Epithelial cell of proximal tubule (primary cell): ENCODE results near the gene TLE5. TPM values are rescaled to one million over a fixed set of nuclear protein-coding genes. Genes with fewer than 3 reads are reported as not detected.

Source experiments
- DNase-seq: peaks from one replicate; pipeline ENCODE4 v3.0.0-alpha.2; 2011; ENCODE audit warnings: low read depth
- H3K4me3 ChIP-seq: 2 replicates; pipeline ENCODE4 v1.5.1; 2011; ENCODE audit warnings: low read depth, mild to moderate bottlenecking, low read length
- total RNA-seq: library from RNA; depleted of rRNA; stranded (reverse); fragments of >200 nt; gene quantifications from 2 replicates; pipeline ENCODE4 v1.2.3, GENCODE V29; 2015
- TF ChIP-seq, protein P1 (sequence below): conservative IDR thresholded peaks from 2 replicates; pipeline ENCODE4 v1.5.1; 2012; ENCODE audit warnings: low read depth, mild to moderate bottlenecking, low read length

TLE5 gene
- total RNA-seq, 1 donor from 2014 or later = 238 TPM

DNA sequence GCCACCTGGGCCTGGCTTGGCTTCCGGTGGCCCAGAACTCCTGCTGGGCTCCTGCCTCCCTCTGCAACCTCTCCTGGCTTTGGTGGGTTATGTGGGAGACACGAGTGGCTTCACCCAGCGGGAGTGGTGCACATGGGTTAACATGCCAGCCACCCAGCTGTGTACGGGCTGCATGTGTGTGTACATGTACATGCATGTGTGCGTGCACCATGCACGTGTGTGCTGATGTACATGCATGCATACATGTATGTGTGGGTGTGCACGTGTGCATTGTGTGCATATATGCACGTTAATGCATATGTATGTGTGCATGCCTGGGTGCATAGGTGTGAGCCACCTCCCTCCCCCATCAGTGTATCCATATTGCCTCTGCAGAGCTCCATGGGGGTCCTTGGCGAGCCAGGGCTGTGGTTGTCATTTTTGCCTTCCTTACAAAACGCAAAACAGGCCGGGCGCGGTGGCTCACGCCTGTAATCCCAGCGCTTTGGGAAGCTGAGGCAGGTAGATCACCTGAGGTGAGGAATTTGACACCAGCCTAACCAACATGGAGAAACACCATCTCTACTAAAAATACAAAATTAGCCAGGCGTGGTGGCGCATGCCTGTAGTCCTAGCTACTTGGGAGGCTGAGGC is 44.3 kb upstream of the TLE5 start:
- no peak overlapping the region for H3K4me3 ChIP-seq
- TF ChIP-seq, protein P1, sequence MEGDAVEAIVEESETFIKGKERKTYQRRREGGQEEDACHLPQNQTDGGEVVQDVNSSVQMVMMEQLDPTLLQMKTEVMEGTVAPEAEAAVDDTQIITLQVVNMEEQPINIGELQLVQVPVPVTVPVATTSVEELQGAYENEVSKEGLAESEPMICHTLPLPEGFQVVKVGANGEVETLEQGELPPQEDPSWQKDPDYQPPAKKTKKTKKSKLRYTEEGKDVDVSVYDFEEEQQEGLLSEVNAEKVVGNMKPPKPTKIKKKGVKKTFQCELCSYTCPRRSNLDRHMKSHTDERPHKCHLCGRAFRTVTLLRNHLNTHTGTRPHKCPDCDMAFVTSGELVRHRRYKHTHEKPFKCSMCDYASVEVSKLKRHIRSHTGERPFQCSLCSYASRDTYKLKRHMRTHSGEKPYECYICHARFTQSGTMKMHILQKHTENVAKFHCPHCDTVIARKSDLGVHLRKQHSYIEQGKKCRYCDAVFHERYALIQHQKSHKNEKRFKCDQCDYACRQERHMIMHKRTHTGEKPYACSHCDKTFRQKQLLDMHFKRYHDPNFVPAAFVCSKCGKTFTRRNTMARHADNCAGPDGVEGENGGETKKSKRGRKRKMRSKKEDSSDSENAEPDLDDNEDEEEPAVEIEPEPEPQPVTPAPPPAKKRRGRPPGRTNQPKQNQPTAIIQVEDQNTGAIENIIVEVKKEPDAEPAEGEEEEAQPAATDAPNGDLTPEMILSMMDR = no peak

DNA sequence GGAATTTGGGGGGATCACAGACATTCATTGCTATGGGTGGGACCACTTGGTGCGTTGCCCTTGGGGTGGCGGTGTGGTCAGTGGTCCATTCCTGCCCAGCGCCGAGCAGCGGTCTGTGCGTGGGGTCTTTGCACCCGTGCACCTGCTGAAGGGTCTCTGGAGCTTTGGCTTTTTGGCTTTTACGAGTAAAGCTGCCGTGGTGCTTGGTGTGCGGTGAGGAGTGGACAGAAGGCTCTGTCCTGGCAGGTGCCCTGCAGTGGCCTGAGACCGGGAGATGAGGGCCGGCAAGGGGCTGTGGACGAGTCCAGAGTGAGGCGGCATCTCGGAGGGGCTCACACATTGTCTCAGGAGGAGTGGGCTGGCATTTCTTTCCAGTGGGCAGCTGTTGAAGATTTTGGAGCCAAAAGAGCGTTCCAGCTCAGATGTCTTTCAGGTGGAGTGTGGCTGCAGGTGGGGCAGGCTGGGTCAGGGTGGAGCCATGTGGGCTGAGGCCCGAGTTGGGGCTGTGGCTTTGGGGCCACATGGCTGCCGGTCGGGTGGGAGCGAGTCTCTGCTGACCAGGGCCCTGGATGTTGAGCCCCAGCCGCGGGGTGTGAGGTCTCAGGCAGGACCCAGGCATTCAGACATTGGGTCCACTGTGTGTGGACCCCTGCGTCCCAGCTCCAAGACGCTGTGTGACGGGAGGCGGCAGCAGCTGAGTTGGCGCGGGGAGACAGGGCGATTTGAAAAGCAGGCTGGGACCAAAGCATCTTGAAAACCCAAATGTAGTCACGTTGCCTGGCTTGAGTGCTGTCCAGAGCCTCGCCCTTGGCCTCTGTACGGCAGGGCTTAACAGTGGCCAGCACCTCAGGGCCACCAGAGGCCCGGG is 43.6 kb upstream of the TLE5 start:
- DNase-seq = no peak
- TF ChIP-seq, protein P1 = no peak
- no peak overlapping the region for H3K4me3 ChIP-seq

More for the DNA sequence above, 44.3 kb upstream of the TLE5 start:
- no peak for DNase-seq

DNA sequence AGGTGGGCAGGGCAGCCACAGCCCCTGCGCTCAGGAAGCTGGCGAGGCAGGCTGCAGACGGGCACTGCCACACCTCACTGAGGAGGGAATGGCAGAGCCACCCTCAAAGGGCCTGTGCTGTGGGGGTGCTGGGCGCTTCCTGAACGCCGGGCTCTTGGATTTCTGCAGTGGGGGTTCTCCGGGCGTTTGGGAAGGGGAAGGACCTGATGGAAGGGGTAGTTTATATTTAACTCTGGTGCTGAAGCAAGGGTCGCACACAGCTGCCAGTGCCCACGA is 42.4 kb upstream of the TLE5 start:
- H3K4me3 ChIP-seq = no peak overlapping the region
- TF ChIP-seq, protein P1 = no peak
- DNase-seq = no peak

DNA sequence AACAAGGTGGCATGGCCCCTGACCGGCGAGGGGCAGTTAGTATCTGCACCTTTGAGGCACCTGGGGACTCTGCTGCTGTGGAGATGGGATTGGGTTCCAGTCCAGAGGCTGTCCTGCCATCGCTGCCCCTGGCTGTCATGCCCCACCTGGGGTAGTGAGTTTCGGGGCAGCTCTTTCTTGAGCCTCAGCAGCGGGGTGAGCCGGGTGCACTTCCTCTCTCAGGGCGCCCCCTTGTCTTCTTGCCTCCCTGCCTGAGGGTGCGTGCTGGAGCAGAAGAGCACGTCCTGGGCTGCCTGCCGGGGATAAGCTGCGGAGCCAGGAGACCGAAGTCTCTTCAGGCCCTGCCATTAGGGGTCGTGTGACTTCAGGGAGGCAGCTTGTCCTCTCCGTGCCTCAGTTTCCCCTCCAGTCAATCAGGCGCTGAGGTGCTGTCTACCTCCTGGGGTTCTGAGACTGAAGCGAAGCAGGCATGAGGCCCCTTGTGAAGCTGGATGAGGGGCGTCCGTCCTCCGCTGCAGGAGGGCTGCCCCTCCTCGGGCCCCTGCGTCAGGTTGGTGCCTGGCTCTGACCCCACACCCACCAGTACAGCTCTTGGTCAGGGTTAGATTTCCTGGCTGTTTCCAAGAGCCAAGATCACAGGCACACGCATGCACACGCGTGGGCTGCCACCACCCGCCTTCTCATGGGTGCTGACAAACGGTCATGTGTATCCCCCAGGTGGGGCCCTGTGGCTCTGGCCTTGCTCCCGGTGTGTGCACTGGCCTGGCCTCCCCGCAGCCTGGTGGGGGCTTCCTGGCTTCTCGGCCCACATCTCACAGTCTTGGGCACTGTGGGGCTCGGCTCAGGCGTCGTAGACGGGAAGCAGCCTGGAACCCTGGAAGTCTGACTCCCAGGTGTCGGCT is 40.2 kb upstream of the TLE5 start:
- TF ChIP-seq, protein P1 = no peak
- no peak overlapping the region for H3K4me3 ChIP-seq
- DNase-seq = no peak

DNA sequence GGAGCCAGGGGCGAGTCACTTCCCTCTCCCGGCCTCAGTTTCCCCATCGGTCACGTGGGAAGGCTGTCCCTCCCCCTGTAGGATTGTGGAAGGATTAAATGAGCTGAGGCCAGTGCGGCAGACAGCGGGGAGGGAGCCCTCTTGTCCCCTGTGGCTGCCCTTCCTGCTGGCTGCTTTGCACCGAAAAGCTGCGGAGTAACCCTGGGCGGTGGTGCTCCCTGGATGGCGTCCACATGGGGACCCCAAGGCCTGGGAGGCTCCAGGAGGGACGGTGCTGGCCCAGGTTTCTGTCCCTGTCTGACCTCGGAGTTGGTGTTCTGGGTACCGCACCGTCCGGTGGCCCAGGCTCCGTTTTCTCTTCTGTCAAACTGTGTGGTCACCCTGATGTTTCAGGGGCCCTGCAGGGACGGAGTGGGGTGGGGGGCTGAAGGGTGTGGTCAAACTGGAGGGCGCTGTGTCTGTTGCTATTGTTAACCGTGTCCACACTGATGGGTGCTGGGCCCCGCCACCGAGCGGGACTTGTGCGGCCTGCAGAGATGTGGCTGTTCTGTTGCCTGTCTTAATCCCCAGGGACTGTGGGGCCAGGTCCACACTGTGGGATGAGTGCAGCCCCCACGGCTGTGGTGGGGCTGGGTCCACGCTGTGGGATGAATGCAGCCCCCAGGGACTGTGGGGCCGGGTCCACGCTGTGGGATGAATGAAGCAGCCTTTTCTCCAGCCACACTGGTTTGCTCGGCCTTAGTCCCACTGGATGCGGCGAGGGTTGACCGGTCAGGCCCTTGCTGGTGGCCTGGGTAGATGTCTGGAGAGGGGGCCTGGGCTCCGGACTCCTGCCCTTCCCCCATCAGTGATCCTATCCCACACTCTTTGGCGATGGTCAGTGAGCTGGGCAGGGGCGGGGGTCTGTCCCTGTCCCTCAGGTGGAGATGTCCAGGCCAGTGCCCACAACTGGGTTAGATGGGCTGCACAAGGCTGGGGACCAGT is 38.7 kb upstream of the TLE5 start:
- DNase-seq = no peak
- H3K4me3 ChIP-seq = no peak overlapping the region
- TF ChIP-seq, protein P1 = no peak

DNA sequence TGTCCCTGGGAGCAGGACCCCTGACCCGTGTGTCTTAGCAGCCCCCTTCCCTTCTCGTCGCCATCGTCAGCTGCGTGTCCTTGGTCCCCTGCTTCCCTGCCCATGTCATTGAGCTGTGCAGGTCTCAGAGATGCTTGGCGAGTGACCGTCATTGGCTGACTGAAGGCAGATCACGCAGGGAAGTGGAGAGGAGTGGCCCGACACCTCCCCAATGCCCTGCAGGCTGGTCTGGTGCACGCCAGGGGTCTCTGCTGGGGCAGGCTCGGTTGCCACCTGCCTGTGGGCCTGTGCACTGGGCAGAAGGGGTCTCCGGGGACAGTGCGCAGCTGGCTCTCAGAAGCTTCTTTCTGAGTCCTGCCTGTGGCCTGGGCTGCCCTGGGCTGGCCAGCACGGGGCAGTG is 38.0 kb upstream of the TLE5 start:
- DNase-seq = no peak
- TF ChIP-seq, protein P1 = no peak
- H3K4me3 ChIP-seq = no peak overlapping the region
